ENCODE measurements around the gene CBX5. TPM values are rescaled to one million over a fixed set of nuclear protein-coding genes. Genes with fewer than 3 reads are reported as not detected.

The CBX5 gene
- total and polyA plus RNA-seq, 2 of the 8 experiments (the other 6 are each of a cell fraction or from before 2014, with no cell fraction given): 62.4 to 231 TPM

GRCh38 chr12:54265364-54265812 lies 14.5 kb downstream of the CBX5 start (continued):
- TF ChIP-seq KDM5A (IDR thresholded peaks at IDR 0.05; ENCODE audit: low read length): no peak
- TF ChIP-seq CEBPB (IDR thresholded peaks at IDR 0.05; ENCODE audit: low read depth, low read length): no peak
